Thyroid gland (tissue), 4 donors: ENCODE results near the gene FAM209A. TPM values are rescaled to one million over a fixed set of nuclear protein-coding genes. Genes with fewer than 3 reads are reported as not detected.
"Not testable (repeated sequence)": the region's sequence is repeated elsewhere in the genome, so short reads cannot be mapped to it uniquely, and the experiment has no call there.

Experiments
- DNase-seq, 2 donors: peaks; one replicate each; pipeline ENCODE4 v3.0.0-alpha.2; 2019
- H3K27ac ChIP-seq, 3 donors: fragments of 200-600 bp; sonication (generic); 1 replicate in 2 of 3; 2 replicates in 1 of 3; pipeline ENCODE4 v1.5.1; 2016 to 2019; ENCODE audit warnings: mild to moderate bottlenecking in 1 of 3, moderate library complexity in 1 of 3
- H3K27me3 ChIP-seq: fragments of 200-600 bp; sonication (generic); one replicate; pipeline ENCODE4 v1.5.1; 2019
- H3K36me3 ChIP-seq, 2 donors: fragments of 200-600 bp; sonication (generic); one replicate each; pipeline ENCODE4 v1.5.1; 2016 to 2019
- H3K4me1 ChIP-seq, 2 donors: fragments of 200-600 bp; sonication (generic); one replicate each; pipeline ENCODE4 v1.5.1; 2017 to 2019
- H3K4me3 ChIP-seq, 3 donors: fragments of 200-600 bp; sonication (generic); replicated peaks in 1 of 3; 1 replicate in 2 of 3; 2 replicates in 1 of 3; pipeline ENCODE4 v1.5.1; 2016; ENCODE audit warnings: mild to moderate bottlenecking in 1 of 3
- H3K9me3 ChIP-seq: fragments of 200-600 bp; sonication (generic); one replicate; pipeline ENCODE4 v1.5.1; 2017
- CTCF ChIP-seq, 6 experiments: fragments of 200-600 bp in 3 of 6; fragments of 450-650 bp in 3 of 6; sonication (generic) in 3 of 6; IDR thresholded peaks; one replicate each; pipeline ENCODE4 v1.5.1; 2016 to 2019; ENCODE audit warnings: antibody characterized with exemption in 6 of 6, mild to moderate bottlenecking in 2 of 6, inconsistent platforms in 1 of 6, moderate library complexity in 1 of 6
- POLR2A ChIP-seq, 2 donors: fragments of 450-650 bp; IDR thresholded peaks; one replicate each; pipeline ENCODE4 v1.6.1; 2017; ENCODE audit warnings: antibody characterized with exemption in 2 of 2, mild to moderate bottlenecking in 2 of 2, moderate library complexity in 1 of 2
- WGBS, 2 donors: methylation state at CpG; one replicate each; pipeline ENCODE4 v1.1.5; 2017; 5-methylcytosine and 5-hydroxymethylcytosine counted together
- intact Hi-C: fragments of 100-400 bp; cut with DNase I; formaldehyde crosslinking; loops from one replicate; pipeline ENCODE4 v1.15.1; 2023
- total RNA-seq, 4 donors: library from RNA; depleted of rRNA; stranded (reverse); fragments of >200 nt; gene quantifications; one replicate each; pipeline ENCODE4 v1.2.3, GENCODE V29; 2016

FAM209A gene
- total RNA-seq, 4 donors from 2014 or later, result 0.54 TPM; not detected in 3

- Histone ChIP-seq H3K4me3 (no peak overlapping the region), H3K27ac (no peak overlapping the region), H3K9me3 (no peaks in the 10 kb centered on the region), H3K36me3 (no peaks in the 10 kb centered on the region), H3K4me1 (no peaks in the 10 kb centered on the region), H3K27me3 (no peaks in the 10 kb centered on the region)
- DNase-seq, result no peak
- TF ChIP-seq POLR2A (IDR thresholded peaks at IDR 0.05) (no peak), CTCF (IDR thresholded peaks at IDR 0.05) (no peak)
- 90 to 96% methylated on average over 2 to 6 of the region's 7 CpGs for WGBS, 2 donors
- intact Hi-C loops, result no loop called here
Measured at GRCh38 chr20:56527521-56527920, 3.0 kb downstream of the FAM209A start.

DNA sequence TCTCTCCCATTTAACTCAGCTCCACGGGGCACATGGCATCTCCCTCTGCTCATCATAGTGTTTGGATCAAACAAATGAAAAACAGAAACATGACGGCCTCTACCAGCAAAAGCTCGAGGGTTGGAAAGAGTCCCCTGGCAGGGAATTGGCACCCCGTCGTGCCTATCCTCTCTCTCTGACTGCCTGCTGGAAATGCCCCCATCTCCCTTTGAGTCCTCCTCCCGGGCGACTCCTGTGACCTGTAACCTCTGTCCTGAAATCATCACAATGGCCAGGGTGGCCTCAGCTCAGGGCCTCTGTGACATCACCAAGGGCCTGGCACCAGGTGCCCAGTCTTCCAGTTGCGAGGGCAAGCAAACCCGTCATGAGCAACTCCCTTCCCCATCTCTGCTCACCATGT, 8.4 kb downstream of the FAM209A start, which contains the start of gene FAM209B:
FAM209B (plus strand) TSS at position 301 of the 400 bp plus-strand sequence; CDS start at position 397, 96 bp downstream.
- H3K36me3 ChIP-seq, H3K27ac ChIP-seq, intact Hi-C loops, H3K27me3 ChIP-seq, H3K4me3 ChIP-seq, H3K4me1 ChIP-seq, H3K9me3 ChIP-seq, DNase-seq: not testable (repeated sequence)
- WGBS, 2 donors, result 81 to 91% methylated on average over 4 to 7 of the region's 9 CpGs

DNA sequence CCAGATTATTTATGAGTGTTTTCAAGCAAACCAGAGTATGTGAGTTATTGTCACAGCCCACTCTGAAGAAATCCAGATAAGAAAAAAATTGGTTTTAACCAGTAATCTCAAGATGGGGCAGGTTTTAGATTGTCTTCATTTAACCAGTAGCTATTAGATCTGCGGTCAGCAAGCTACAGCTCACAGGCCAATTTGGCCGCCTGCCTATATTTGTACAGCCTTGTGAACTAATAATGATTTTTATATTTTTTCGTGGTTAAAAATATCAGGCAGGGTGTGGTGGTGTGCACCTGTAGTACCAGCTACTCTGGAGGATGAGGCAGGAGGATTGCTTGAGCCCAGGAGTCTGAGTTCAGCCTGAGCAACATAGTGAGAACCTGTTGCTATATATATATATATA, 13.5 kb downstream of the FAM209A start:
- Histone ChIP-seq H3K27me3 (no peaks in the 10 kb centered on the region), H3K36me3 (no peaks in the 10 kb centered on the region), H3K27ac (no peak overlapping the region), H3K4me3 (no peak overlapping the region), H3K9me3 (no peaks in the 10 kb centered on the region), H3K4me1 (no peaks in the 10 kb centered on the region)
- intact Hi-C loops, result no loop called here
- DNase-seq, result no peak
- WGBS, 2 donors, result 85 to 89% methylated on average over 3 of the region's 3 CpGs
- no peak for TF ChIP-seq POLR2A (IDR thresholded peaks at IDR 0.05)
- no peak for TF ChIP-seq CTCF (IDR thresholded peaks at IDR 0.05)

- H3K27ac ChIP-seq, result no peak overlapping the region
- H3K36me3 ChIP-seq, result no peaks in the 10 kb centered on the region
- no peak for DNase-seq
- H3K4me3 ChIP-seq, result no peak overlapping the region
- no peaks in the 10 kb centered on the region for H3K27me3 ChIP-seq
- TF ChIP-seq POLR2A (IDR thresholded peaks at IDR 0.05) (no peak), CTCF (IDR thresholded peaks at IDR 0.05) (no peak)
- intact Hi-C loops, result loop anchor here (10.0 kb wide), 1 partner anchor 434 kb away; no protein-coding TSS in a partner anchor
- 87 to 88% methylated on average over 6 of the region's 6 CpGs for WGBS, 2 donors
- no peaks in the 10 kb centered on the region for H3K4me1 ChIP-seq
- H3K9me3 ChIP-seq, result no peaks in the 10 kb centered on the region
Measured at GRCh38 chr20:56540415-56540814, 15.9 kb downstream of the FAM209A start.

DNA sequence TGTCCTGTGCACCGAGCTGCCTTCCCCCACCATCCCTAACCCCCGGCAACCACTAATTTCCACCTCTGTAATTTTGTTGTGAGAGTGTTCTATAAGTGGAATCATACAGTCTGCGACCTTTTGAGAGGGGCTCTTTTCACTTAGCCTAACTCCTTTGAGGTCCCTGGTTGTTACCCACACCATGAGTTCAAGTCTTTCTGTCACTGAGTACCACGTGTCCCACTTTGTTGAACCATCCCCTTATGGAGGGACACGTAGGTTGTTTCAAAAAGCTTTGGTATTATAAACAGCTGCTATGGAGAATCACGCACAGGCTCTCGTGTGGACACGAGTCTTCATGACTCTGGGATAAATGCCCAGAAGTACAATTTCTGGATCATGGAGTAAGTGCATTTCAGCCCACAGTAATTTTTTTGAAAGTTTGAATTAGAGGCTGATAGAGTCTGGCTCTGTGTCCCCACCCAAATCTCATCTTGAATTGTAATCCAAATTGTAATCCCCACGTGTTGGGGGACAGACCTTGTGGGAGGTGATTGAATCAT, 18.0 kb downstream of the FAM209A start:
- H3K27me3 ChIP-seq, result no peaks in the 10 kb centered on the region
- 26 to 43% methylated on average over 9 of the region's 9 CpGs for WGBS, 2 donors
- no peak overlapping the region for H3K27ac ChIP-seq
- H3K4me1 ChIP-seq, result no peaks in the 10 kb centered on the region
- TF ChIP-seq POLR2A (IDR thresholded peaks at IDR 0.05) (no peak), CTCF (IDR thresholded peaks at IDR 0.05) (no peak)
- no peak overlapping the region for H3K4me3 ChIP-seq
- no peak for DNase-seq
- no peaks in the 10 kb centered on the region for H3K9me3 ChIP-seq
- intact Hi-C loops, result loop anchor here (10.0 kb wide), 1 partner anchor 432 kb away; no protein-coding TSS in a partner anchor
- no peaks in the 10 kb centered on the region for H3K36me3 ChIP-seq
